ENCODE measurements around the gene ERGIC3.
A peak's percentile ranks its signal among the peaks of the same experiment; 100 is the strongest.

ERGIC3 gene

GRCh38 chr20:35564905-35565304 is 23.0 kb downstream of the ERGIC3 start:
- no peak for TF ChIP-seq TAF1 (IDR thresholded peaks at IDR 0.05; ENCODE audit: borderline replicate concordance, low read depth, low read length)
- TF ChIP-seq POLR2A (IDR thresholded peaks at IDR 0.05; ENCODE audit: low read depth, low read length), result no peak
- TF ChIP-seq POLR2AphosphoS5 (IDR thresholded peaks at IDR 0.05; ENCODE audit: low read depth, low read length), result no peak
- DNase-seq (ENCODE audit: insufficient read length) (no peak), FAIRE-seq (no peak)

GRCh38 chr20:35568645-35569044 is 26.8 kb downstream of the ERGIC3 start:
- DNase-seq (ENCODE audit: insufficient read length), result no peak
- FAIRE-seq, result peak; percentile 9
- TF ChIP-seq POLR2A (IDR thresholded peaks at IDR 0.05; ENCODE audit: low read depth, low read length) (no peak), TAF1 (IDR thresholded peaks at IDR 0.05; ENCODE audit: borderline replicate concordance, low read depth, low read length) (no peak), POLR2AphosphoS5 (IDR thresholded peaks at IDR 0.05; ENCODE audit: low read depth, low read length) (no peak)

DNA sequence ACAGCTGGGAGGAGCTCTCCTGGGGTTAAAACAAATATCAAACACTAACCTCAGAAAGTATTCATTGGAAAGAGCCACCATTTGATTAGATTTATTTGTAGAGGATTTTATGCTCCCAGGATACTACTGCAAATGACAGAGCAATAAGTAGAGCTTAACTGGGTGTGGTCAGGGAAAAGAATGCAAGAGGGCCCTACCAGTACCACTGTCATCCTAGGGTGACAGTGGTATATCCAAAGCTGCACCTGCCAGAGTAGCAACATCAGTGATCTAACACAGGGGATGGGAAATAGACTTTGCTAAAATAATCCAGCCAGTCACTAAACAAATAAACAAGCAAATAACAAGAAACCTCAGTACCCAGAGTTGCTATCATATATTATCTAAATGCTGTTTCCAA is 29.7 kb downstream of the ERGIC3 start:
- no peak for FAIRE-seq

DNA sequence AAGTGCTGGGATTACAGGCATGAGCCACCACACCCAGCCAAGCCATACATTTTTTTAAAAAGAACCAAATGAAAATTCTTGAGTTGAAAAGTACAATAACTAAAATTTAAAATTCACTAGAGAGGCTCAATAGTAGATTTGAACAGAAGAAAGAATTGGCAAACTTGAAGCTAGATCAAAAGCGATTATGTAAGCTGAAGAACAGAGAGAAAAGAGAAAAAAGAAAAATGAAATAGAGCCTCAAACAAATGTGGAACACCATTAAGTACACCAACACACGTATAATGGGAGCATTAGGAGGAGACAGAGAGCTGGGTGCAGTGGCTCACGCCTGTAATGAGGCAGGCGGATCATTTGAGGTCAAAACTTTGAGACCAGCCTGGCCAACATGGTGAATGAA is 31.0 kb downstream of the ERGIC3 start:
- TF ChIP-seq POLR2AphosphoS5 (IDR thresholded peaks at IDR 0.05; ENCODE audit: low read depth, low read length), result no peak
- TF ChIP-seq TAF1 (IDR thresholded peaks at IDR 0.05; ENCODE audit: borderline replicate concordance, low read depth, low read length), result no peak
- TF ChIP-seq POLR2A (IDR thresholded peaks at IDR 0.05; ENCODE audit: low read depth, low read length), result no peak

More for the DNA sequence above, 29.7 kb downstream of the ERGIC3 start:
- TF ChIP-seq POLR2AphosphoS5 (IDR thresholded peaks at IDR 0.05; ENCODE audit: low read depth, low read length) (no peak), TAF1 (IDR thresholded peaks at IDR 0.05; ENCODE audit: borderline replicate concordance, low read depth, low read length) (no peak), POLR2A (IDR thresholded peaks at IDR 0.05; ENCODE audit: low read depth, low read length) (no peak)
- no peak for DNase-seq (ENCODE audit: insufficient read length)

DNA sequence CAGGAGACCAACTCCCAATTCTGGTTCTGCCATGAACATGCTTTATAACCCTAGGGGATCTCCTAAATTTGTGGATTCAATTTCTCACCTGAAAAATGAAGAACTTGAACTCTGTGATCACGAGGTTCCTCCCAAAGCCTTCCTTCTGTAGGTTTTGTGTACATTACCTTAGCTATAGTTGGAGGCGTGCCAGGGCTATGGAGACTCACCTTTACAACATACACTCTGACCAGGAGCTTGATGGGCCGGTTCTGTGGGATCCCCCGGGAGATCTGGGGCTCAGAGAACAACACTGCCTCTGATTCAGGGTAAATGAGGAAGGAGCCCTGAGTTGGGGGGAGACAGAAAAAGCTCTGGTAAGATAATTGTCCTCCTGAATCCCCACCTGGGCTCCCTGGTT is 34.1 kb downstream of the ERGIC3 start:
- DNase-seq (ENCODE audit: insufficient read length) (no peak), FAIRE-seq (no peak)
- TF ChIP-seq TAF1 (IDR thresholded peaks at IDR 0.05; ENCODE audit: borderline replicate concordance, low read depth, low read length), result no peak
- no peak for TF ChIP-seq POLR2AphosphoS5 (IDR thresholded peaks at IDR 0.05; ENCODE audit: low read depth, low read length)
- TF ChIP-seq POLR2A (IDR thresholded peaks at IDR 0.05; ENCODE audit: low read depth, low read length), result no peak

More for the DNA sequence above, 31.0 kb downstream of the ERGIC3 start:
- DNase-seq (ENCODE audit: insufficient read length) (no peak), FAIRE-seq (no peak)

DNA sequence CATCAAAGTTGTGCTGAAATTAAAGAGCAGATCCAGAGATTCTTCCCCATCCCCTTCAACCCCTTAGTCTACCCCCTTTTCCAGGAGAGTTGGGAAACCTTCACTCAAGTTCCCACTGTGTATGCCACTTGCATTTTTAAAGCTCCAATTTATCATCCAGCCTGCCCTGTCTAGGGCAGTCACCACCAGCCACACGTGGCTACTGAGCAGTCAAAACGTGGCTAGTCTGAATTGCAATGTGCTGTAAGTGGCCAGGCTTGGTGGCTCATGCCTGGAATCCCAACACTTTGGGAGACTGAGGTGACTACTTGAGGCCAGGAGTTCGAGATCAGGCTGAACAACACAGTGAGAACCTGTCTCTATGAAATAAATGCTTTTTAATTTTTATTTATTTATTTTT is 34.9 kb downstream of the ERGIC3 start:
- no peak for FAIRE-seq
- DNase-seq (ENCODE audit: insufficient read length), result no peak
- TF ChIP-seq TAF1 (IDR thresholded peaks at IDR 0.05; ENCODE audit: borderline replicate concordance, low read depth, low read length) (no peak), POLR2AphosphoS5 (IDR thresholded peaks at IDR 0.05; ENCODE audit: low read depth, low read length) (no peak), POLR2A (IDR thresholded peaks at IDR 0.05; ENCODE audit: low read depth, low read length) (no peak)

DNA sequence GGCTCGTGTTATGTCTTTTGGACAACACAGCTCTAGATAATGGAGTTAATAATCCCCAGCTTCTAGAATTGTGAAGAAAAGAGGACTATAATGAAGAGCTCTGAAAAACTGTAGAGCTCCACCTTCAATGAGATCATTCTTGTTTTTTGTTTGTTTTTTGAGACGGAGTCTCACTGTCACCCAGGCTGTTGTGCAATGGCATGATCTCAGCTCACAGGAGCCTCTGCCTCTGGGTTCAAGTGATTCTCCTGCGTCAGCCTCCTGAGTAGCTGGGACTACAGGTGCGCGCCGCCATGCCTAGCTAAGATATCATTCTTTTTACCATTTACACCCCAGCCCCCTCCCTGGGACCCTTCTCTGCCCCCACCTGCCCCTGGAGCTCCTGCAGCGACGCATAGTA is 36.6 kb downstream of the ERGIC3 start:
- no peak for FAIRE-seq

DNA sequence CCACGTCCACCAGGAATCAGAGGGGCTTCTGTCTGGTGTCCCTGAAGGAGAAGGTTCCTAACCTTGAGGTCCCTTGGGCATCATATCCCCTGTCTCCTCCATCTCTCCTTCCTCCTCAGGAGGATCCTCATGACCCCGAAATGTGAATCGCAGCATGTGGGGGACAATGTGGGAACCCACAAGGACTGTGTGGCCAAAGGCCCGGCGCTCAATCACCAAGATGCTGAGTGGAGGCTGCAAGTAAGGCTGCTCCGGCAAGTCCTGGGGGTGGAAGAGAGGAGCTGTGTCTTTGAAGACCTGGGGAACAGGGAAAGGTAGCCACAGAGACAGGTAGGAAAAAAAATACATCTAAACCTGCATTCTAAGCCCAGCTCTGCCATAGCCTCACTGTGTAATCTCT is 37.3 kb downstream of the ERGIC3 start:
- no peak for DNase-seq (ENCODE audit: insufficient read length)
- TF ChIP-seq TAF1 (IDR thresholded peaks at IDR 0.05; ENCODE audit: borderline replicate concordance, low read depth, low read length) (no peak), POLR2A (IDR thresholded peaks at IDR 0.05; ENCODE audit: low read depth, low read length) (no peak), POLR2AphosphoS5 (IDR thresholded peaks at IDR 0.05; ENCODE audit: low read depth, low read length) (no peak)
- no peak for FAIRE-seq

More for the DNA sequence above, 36.6 kb downstream of the ERGIC3 start:
- no peak for DNase-seq (ENCODE audit: insufficient read length)
- TF ChIP-seq POLR2A (IDR thresholded peaks at IDR 0.05; ENCODE audit: low read depth, low read length) (no peak), POLR2AphosphoS5 (IDR thresholded peaks at IDR 0.05; ENCODE audit: low read depth, low read length) (no peak), TAF1 (IDR thresholded peaks at IDR 0.05; ENCODE audit: borderline replicate concordance, low read depth, low read length) (no peak)

- no peak for FAIRE-seq
- DNase-seq (ENCODE audit: insufficient read length), result no peak
- no peak for TF ChIP-seq TAF1 (IDR thresholded peaks at IDR 0.05; ENCODE audit: borderline replicate concordance, low read depth, low read length)
- TF ChIP-seq POLR2A (IDR thresholded peaks at IDR 0.05; ENCODE audit: low read depth, low read length), result no peak
- no peak for TF ChIP-seq POLR2AphosphoS5 (IDR thresholded peaks at IDR 0.05; ENCODE audit: low read depth, low read length)
These were observed 40.3 kb downstream of the ERGIC3 start for GRCh38 chr20:35582131-35582530.

DNA sequence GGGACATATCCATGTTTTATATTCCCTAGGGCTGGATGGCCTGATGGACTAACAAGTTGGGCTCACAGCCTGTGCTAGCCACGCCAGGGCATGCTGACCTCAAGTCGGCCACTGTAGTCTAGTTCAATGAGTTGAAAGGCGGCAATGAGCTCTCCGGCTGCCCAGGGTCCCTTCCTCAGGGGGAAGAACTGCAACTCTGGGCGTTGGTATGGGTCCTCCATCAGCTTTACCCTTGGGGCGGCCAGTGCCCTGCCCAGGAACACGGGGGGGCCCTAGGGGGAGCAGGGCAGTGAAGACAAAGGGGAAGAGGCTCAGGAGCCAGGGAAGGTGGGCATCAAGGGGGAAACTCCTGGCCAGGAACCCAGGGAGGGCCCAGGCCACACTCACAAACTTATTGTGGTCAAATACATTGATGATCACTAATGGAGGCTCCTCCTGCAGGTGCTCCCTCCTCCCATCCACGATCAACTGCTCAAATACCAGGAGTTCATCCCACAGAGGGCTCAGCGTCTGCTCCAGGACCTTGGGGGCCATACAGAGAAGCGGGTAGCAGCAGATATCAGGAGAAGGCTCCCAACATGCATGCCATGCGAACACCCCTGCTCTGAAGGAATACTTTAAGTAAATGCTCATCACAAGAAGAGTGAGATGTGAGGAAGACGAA is 41.0 kb downstream of the ERGIC3 start:
- FAIRE-seq, result no peak

DNA sequence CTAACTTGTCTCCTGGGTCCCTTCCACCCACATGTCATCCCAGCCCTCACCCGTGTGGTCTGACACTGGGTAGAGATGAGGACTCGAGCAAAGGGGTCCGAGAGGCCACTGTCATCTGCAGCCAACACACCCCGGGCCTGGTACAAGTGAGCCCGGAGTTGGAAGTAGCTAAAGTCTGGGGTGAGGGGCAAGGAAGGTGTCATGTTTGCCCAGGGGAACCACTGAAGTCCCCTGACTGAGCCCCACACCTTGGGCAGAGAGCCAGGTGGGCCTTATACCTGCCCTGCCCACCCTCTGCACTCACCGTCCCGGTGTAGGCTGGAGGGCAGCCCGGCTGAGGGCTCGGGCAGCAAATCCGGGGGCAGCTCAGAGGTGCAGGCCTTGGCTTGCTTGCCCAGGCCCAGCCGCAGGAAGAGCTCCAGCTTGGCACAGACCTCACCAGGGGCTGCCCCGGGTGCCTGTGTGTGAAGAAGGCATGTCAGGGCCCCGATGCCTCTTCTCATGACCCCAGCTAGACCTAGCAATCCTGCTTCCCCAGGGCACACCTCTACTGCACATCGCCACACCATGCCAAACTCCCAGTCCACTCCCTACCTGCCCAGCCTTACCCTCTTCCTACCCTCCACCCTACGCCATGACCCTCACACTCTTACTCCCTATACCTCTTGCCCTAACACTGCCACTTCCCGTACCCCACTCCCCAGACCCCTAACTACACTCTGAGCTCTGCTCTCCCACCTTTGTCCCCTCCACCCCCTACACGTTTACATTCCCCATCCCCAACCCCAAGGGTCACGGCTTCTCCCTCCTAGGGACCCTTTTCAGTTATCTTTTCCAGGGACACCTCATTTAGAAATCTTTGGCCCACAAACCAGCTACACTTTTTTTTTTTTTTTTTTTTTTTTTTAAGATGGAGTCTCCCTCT is 42.0 kb downstream of the ERGIC3 start:
- no peak for TF ChIP-seq POLR2A (IDR thresholded peaks at IDR 0.05; ENCODE audit: low read depth, low read length)
- no peak for TF ChIP-seq POLR2AphosphoS5 (IDR thresholded peaks at IDR 0.05; ENCODE audit: low read depth, low read length)
- TF ChIP-seq TAF1 (IDR thresholded peaks at IDR 0.05; ENCODE audit: borderline replicate concordance, low read depth, low read length), result no peak
- DNase-seq (ENCODE audit: insufficient read length) (no peak), FAIRE-seq (no peak)

More for the DNA sequence above, 41.0 kb downstream of the ERGIC3 start:
- DNase-seq (ENCODE audit: insufficient read length), result no peak
- TF ChIP-seq POLR2AphosphoS5 (IDR thresholded peaks at IDR 0.05; ENCODE audit: low read depth, low read length), result no peak
- no peak for TF ChIP-seq POLR2A (IDR thresholded peaks at IDR 0.05; ENCODE audit: low read depth, low read length)
- no peak for TF ChIP-seq TAF1 (IDR thresholded peaks at IDR 0.05; ENCODE audit: borderline replicate concordance, low read depth, low read length)

Data from GM12892 (cell line).